GM11168 (cell line): ENCODE measurements around the gene UGT1A1.

ENCODE experiments used
- in situ Hi-C: fragments of 300-500 bp; cut with MboI; formaldehyde crosslinking; loops from one replicate; pipeline ENCODE4 v1.12.0; 2022; ENCODE audit warnings: low sequenced_read_pairs; ENCODE audit not compliant: unreplicated experiment

The UGT1A1 gene

DNA sequence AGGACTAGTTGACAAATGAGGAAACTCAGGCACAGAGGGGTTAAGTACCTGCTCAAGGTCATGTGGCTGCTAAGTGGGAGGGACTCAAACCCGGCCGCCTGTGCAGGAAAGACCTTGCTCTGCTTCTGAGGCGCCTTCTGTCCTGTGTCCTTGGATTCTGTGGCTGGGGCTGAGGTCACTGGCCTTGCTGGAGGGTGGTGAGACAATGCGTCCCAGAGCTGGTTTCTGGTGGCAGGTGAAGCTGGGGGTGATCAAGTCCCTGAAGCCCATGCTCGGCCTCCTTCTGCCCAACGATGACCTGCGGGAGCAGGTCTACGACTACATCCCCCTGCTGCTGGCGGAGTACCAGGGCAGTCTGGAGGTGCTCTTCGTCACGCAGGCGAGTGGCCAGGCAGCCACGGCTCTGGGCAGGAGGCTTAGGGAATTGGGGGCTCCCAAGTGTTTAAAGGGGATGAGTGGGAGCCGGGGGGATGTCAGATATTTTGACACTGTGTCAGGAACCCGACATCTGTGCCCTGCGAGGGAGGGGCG, 34.1 kb downstream of the UGT1A1 start:
- in situ Hi-C loops: no loop called here

DNA sequence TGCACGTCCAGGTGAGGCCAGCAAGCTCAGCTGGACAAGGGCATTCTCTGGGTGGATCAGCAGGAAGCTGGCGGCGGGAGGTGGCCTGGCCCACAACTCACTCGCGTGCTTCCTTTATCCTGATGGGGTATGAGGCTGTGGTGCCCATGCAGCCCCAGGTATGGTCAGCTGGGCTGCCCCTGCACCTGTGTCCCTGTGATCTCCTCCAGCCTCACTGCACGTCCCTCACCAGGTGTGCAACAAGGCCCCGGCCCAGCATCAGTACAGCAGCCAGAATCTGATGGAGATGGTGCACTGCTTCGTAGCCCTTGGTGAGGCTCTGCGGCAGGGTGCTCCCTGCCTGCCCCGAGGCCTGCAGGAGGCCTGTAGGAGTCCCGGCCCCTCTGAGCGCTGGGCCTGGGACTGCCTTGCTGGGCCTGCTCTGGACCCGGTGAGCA, 35.7 kb downstream of the UGT1A1 start:
- in situ Hi-C loops: no loop called here

DNA sequence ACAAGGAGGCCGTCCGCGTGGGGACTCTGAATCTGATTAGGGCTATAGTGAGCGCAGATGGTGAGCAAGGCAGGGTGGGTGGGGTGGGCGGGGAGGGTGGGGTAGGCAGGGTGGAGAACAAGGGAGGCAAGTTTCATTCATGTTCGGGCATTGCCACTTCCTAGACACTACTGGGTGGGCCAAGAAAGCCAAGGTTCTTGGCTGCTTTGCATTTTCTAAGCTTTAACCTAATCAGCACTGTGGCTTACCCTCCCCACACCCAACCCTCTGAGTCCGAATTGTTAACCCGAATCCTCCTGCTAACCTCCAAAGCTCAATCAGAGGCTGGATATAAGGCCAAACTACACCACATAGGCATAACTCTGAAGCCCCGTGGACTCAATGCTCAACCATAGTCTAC, 36.2 kb downstream of the UGT1A1 start:
- in situ Hi-C loops: no loop called here

DNA sequence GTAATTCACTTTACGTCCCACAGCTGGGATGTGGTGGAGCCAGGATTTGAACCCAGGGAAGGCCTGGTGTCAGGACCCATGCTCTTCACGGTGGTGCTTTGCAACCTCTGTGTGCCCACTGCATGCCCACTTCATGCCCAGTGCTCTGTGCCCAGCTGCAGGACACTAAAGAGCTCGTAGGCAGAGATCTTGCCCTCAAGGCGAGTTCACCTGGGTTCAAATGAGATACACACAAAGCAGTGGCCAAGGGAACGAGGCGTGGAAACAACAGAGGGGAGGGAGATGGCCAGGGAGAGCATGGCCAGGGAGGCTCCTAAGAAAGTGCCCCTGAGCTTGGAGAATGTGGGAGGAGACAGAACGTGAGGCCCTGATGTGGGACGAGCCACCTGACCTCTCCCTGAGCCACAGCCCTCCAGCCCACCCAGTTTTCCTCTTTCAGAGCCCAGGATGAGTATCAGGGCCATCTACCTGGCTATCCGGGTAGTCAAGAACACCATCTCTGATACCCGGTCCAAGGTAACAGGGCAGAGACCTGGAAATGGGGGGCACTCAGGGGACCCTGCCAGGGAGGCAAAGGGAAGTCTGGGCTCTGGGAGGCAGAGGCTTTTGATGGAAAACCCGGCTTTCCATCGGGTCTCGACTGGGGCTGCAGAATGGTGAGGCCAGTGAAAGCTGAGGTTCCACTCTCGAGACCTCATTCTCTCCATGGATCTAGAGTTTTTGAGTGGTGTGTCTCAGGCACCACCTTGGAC, 38.4 kb downstream of the UGT1A1 start:
- in situ Hi-C loops: no loop called here

DNA sequence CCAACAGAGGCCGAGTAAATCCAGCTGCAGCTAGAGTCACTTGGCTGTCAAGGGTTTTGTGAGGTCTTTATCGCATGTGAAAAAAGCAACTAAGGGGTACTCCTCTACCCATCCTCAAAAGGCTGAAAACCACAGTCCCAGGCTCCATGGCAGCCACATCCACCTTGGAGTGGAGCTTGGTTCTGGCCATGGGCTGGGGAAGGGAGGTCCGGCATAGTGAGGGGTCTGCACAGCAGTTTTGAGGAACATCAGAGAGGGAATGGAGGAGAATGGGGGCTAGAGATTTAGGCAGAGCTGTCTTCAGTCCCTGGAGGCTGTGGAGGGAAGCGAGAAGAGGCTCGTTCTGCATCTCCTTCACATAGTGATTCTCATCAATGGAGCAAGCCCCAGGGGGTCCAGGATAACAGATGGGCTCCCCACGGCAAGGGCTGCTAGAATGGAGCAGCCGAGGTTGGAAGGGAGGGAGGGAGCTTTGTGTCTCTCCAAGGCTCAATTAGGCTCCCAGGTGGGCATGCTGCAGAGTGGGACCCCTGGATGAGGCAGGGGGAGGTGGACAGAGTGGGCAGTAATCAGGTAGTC, 39.1 kb downstream of the UGT1A1 start:
- in situ Hi-C loops: no loop called here

DNA sequence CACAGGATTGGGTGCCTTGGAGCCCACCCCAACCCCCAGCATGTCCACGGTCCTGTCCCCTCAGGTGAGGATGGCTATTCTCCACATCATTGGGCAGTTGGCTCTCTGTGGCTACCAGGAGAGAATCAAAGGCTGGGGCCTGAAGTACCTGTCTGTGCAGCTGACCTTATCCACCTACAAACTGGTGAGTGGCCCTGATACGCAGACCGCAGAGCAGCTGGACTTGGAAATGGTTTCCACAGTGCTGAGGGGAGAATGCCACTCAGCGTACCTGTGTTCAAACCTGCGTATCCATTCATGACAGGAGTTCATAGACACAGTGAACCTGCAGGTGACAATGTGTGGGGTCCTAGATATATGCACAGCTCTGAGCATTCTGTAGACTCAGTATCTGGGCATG, 39.6 kb downstream of the UGT1A1 start:
- in situ Hi-C loops: no loop called here

DNA sequence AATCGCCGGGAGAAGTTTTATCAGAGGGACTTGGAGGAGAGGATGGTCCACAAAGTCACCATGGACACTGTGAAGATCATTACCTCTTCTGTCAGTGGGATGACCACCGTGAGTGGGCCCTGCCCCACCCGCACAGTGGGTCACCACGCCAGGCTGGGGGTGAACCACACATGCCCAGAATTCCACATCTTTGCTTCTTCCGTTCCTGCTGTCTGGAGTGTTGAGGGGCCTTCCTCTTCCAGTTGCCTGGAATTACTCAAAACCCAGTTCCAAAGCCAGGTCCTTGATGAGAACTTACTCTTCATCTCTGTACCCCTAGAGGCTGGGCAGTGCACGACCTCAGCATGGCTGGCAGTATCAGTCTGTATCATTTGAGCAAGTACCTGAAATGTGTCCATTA, 40.1 kb downstream of the UGT1A1 start:
- in situ Hi-C loops: no loop called here

DNA sequence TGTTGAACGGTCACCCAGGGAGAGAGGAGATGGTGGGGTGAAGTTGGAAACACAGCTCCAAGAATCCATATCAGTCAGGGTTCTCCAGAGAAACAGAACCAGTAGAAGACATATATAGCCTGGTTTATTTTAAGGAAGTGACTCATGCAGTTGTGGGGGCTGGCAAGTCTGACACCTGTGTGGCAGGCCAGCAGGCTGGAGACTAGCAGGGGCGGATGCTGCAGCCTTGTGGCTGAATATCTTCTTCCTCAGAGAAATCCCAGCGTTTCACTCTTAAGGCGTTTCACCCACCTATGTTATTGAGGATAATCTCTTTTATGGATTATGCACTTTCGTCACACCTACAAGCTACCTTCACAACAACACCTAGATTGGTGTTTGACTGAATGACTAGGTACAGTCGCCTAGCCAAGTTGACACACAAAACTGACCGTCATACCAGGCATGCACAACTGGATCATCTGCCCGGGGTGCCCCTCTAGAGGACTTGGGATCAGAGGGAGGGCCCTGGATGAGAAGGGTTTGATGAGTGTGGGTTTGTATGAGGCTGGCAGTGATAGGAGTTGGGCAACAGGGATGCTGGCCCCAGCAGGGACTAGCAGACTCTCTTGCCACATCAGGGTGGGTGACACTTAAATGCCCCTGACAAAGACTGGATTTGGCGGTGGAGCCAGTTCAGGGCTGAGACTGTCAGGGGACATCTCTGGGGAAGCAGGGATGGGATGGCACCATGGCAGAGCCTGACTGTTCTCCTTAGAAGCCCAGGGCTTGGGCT, 41.5 kb downstream of the UGT1A1 start:
- in situ Hi-C loops: no loop called here

DNA sequence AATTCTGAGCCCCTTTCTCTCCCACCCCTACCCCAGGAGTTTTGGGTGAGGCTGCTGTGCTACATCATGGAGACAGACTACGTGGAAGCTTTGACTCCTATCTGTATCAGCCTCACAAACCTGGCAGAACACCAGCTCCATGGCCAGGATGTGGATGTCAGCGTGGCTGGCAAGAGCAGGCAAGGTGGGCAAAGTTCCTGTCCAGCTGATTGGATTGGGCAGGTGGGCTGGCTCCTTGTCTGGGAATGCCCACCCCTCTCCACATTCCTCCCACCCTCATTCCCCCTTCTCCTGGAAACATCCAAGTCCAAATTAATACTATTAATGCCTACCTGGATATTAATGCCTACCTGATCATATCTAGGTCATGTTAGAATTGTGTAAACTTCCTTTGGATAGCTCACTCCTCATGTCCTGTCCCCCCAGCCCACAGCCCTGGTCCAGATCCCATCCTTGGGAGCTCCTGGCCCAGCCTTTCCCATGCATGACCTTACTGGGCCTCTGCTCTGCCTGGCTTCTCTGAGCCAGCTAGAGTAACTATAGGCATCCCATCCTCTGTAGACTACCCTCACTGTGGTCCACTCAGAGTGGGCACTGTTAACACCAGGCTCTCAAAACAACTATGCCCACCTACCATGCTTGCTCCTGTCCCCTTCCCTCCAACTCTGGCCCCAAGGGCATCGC, 42.2 kb downstream of the UGT1A1 start:
- in situ Hi-C loops: no loop called here

DNA sequence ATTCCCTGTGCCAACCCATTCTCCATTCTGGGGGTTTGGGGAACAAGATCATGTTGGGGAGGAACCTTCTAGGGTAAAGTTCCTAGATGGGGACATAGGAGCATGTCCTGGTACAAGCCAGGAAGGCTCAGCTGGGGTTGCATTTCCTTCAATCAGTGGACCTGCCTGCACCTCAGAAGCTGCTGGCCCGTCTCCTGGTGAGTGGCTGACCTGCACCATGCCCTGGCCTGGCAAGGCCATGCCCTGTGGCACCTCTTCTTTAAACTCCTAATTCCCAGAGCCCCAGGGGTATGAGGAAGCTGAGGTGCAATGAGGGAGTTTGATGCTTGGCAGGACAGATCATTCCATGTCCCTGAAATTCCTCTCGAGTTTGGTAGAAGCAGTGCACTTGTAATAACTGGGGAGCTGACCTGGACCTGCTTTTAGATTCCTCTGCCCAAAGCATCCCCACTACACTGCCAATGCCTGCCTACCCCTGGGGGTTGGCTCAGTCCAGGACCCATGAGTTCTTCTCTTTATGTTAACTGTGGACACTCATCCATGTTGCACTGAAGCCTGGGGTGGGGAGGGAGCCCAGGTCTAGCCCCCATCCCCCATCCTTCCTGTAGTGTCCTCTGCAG, 43.3 kb downstream of the UGT1A1 start:
- in situ Hi-C loops: no loop called here

DNA sequence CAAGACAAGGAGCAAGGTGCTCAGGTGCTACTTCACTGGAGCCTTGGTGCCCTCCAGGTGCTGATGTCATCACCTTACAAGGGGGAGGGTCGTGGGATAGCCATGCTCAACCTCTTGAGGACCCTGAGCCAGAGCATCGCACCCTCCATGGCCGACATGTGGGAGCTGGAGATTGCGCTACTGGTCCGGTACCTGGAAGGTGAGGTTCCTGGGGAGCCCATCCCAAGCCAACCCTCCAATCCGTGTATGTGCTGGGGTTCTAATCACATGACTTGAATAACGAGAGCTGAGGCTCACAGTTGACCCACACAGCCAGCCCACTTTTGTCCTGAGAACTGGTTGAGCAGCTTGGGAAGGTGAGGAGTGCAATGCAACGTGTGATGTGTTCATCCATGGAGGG, 43.9 kb downstream of the UGT1A1 start:
- in situ Hi-C loops: no loop called here

DNA sequence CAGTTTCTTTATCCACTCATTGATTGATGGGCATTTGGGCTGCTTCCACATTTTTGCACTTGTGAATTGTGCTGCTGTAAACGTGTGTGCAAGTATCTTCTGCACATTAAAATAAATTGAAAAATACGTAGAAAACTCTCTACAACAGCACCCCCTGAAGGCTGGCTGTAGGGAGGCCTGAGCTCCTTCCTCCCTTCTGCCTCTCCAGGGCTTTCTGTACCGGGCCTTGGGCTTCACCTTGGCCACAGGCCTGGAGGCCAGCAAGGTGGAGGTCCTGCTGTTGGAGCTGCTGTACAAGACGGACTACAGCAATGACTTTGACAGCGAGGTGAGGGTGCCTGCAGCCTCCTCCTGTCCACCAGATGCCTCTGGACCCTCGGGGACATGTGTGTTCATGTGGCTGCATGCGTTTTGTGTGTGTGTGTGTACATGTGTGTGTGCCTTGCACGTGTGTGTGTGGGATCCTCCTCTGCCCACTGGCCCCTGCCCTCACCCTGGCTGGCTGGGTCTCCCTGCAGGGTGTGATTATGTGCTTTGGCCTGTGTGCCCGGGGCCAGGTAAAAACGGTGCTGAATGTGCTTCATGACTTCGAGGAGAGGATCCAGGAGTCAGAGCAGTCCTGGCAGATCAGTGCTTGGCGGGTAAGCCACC, 47.3 kb downstream of the UGT1A1 start:
- in situ Hi-C loops: no loop called here

DNA sequence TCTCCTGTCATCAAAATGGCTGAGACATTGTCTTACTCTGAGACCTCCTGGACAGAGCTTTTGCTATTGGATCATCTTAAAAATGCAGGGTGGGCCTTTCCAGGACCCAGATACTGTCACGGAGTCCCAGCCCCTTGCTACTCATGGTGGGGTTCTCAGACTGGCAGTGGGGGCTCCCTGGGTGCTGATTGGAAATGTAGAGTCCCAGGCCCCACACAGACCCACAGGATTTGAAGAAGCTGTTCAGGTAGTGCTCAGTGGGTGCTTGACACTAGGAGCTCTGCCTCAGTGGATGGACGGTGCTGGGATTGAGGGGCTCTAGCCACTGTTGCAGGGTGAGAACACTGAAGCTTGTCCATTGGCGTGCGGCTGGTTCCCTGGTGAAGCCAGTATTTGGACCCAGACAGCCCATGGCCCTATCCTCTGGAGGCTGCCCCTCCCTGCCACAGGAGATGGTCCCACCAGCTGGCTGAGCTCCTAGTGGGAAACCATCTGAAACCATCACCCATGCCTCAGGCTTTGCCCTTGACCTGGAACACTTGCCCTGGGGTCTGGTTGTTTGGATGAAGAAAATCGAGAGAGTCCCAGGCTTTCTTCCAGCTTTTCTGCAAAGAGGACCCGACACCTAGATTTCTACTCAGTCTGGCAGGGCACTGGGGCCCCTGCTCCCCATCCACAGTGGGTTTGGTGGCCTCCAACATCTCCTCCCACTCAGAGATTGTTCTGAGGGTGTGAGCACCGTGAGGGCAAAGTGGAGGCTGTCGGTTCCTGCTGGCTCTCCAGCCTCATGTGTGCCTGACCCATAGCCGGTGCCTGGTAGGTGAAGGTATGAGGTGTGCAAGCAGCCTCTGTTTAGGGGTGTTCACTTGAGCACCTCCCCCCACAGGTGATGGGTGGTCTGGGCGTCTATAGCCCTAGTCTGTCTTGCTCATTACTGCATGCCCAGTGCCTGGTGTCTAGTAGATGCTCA, 48.2 kb downstream of the UGT1A1 start:
- in situ Hi-C loops: no loop called here

DNA sequence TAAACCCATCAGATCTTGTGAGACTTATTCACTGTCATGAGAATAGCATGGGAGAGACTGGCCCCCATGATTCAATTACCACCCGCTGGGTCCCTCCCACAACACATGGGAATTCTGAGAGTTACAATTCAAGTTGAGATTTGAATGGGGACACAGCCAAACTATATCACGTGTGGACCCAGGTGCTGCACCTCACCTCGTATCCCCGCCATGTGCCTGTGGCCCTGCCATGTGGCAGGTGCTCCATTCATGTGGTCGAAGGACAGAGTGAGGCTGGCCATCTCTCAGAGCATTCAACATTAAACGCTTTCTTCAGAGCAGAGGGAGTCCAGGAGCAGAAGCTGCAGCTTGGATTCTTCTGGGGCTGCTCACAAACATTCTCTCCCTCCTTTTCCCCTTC, 50.3 kb downstream of the UGT1A1 start:
- in situ Hi-C loops: no loop called here

DNA sequence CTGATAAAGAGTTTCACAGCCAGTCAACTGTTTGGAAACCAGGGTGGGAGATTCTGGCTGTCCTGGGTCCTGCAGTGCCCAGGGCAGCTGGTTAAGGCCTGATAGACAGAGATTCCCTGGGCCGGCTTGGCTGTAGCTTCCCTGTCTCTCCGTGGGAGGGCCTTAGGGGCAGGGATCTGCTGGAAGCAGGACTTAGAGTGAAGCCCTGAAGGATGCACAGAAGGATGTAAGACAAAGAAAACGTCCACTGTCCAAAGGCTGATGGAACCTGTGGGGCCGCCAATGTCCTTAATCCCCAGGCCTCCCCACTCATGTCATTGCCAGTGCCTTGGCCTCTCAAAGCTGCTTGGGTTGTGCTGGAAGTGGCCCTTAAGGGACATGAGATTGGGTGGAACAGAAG, 51.0 kb downstream of the UGT1A1 start:
- in situ Hi-C loops: no loop called here

DNA sequence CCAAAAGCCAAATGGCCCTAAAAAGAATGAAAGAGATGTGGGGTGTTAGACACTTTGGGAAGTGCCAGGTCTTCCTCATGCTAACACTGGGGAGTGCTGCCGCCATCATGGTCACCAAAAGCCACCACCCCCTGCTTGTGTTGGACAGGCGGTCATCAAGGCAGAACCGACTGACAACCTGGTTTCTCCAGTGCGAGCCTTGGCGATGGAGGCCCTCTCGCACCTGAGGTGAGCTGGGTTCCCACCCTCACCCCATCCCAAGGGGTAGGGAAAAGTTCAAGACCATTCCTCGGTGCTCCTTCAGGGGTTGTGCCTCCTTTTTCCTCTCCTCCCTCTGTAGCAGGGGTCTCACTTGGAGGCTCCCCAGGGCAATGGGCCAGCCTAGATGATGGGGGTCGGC, 51.7 kb downstream of the UGT1A1 start:
- in situ Hi-C loops: no loop called here

DNA sequence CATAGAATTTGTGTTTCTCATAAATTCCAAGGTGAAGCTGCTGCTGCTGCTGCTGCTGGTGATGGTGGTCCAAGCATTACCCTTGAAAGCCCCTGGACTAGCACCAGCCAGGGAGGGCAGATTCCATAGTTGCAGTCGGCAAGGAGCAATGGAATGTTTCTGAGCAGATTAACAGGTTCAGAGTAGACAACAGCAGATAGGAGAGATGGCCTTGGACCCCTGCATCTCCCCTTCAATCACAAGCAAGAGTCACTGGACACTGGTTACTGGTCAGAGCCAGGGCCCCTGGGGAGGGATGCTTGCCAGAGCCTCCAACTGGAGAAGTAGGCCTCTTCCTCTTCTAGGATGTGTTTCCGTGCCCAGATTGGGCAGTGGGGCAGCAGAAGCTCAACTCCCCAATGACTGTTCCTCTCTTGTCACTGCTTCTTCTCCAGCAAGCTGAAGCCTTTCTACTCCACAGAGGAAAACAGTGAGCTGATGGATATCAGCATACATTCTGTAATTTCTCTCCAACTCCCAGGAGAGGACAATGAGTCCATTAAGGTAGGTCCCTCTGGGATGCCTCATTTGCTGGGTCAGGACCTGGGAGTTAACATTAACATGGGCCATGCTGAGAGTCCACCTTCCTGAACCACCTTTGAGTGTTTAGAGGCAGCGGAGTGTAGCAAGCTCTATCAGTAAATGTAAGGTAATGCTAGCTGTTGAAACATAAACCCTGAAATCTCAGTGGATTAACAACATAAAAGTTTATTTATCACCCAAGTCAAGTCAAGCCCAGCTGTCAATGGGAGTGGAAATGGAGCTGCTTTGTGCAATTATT, 53.4 kb downstream of the UGT1A1 start:
- in situ Hi-C loops: no loop called here
